Neutrophil (primary cell): Measurements from ENCODE around the gene PRR14L.
"Not testable (repeated sequence)": the region's sequence is repeated elsewhere in the genome, so short reads cannot be mapped to it uniquely, and the experiment has no call there.

Experiments
- H3K27ac ChIP-seq: fragments of 200-600 bp; sonication (generic); 2 replicates; pipeline ENCODE4 v1.5.1; 2016; ENCODE audit warnings: mild to moderate bottlenecking, moderate library complexity
- H3K27me3 ChIP-seq: fragments of 200-600 bp; sonication (generic); 2 replicates; pipeline ENCODE4 v1.6.0; 2016; ENCODE audit warnings: mild to moderate bottlenecking
- H3K36me3 ChIP-seq: fragments of 200-600 bp; sonication (generic); 2 replicates; pipeline ENCODE4 v1.5.1; 2017
- H3K4me1 ChIP-seq, 2 experiments: fragments of 200-600 bp in 1 of 2; sonication (generic) in 1 of 2; 1 replicate in 1 of 2; 2 replicates in 1 of 2; pipeline versions ENCODE4 v1.5.1 to v1.6.1; 2013 to 2016; ENCODE audit warnings: low read depth in 1 of 2, low read length in 1 of 2, mild to moderate bottlenecking in 1 of 2, moderate library complexity in 1 of 2; ENCODE audit not compliant: control insufficient read depth in 1 of 2, insufficient read depth in 1 of 2
- H3K4me3 ChIP-seq, 2 experiments: fragments of 200-600 bp in 1 of 2; sonication (generic) in 1 of 2; 1 replicate in 1 of 2; 2 replicates in 1 of 2; pipeline ENCODE4 v1.5.1; 2013 to 2016; ENCODE audit warnings: low read depth in 1 of 2, low read length in 1 of 2, mild to moderate bottlenecking in 1 of 2, moderate library complexity in 1 of 2
- H3K9me3 ChIP-seq: fragments of 200-600 bp; sonication (generic); 2 replicates; pipeline ENCODE4 v1.5.1; 2016
- TF ChIP-seq, protein P1 (sequence below): fragments of 200-600 bp; sonication (generic); IDR thresholded peaks from 2 replicates; pipeline ENCODE4 v1.5.1; 2016; ENCODE audit warnings: antibody characterized with exemption

The PRR14L gene

DNA sequence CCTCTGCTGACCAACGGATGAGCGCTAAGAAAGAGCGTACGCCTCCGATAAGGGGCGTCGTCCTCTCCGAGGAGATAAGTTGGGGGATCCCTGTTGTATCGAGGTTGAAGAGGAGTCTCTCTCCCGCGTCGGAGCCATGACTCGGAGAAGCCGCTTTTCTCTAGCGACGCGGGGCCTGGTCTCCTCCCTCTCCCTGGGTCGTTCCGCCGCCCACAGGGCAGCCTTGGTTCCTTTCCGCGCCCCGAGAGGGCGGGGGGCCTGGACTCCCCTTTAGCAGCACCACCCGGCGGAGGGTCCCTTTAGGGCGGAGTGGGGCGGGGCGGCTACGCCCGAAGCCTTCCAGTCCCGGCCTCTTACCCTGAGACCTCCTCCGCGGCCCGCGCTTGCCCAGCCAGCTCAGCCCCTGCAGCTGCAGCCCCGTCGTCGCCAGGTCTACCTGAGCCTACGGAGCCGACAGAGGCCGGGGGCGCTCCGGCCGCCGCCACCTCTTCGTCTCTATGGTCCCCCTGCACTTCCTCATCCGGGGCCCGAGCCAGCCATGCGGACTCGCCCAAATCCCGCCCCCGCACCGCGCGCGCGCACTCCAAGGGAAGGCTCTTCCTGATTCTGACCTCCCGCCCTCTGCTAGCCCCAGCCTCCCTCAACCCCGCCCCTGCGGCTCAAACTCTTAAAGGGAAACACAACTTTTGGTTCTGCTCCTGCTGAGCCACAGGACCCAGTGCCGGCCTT, at the start of gene PRR14L:
Gene PRR14L (minus strand): TSS at position 497 of the 729 bp plus-strand sequence. CDS start 11,272 bp downstream, outside the sequence.
- TF ChIP-seq, protein P1, sequence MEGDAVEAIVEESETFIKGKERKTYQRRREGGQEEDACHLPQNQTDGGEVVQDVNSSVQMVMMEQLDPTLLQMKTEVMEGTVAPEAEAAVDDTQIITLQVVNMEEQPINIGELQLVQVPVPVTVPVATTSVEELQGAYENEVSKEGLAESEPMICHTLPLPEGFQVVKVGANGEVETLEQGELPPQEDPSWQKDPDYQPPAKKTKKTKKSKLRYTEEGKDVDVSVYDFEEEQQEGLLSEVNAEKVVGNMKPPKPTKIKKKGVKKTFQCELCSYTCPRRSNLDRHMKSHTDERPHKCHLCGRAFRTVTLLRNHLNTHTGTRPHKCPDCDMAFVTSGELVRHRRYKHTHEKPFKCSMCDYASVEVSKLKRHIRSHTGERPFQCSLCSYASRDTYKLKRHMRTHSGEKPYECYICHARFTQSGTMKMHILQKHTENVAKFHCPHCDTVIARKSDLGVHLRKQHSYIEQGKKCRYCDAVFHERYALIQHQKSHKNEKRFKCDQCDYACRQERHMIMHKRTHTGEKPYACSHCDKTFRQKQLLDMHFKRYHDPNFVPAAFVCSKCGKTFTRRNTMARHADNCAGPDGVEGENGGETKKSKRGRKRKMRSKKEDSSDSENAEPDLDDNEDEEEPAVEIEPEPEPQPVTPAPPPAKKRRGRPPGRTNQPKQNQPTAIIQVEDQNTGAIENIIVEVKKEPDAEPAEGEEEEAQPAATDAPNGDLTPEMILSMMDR: no peak
- Histone ChIP-seq H3K4me1 (peaks cover 53 to 63% of the 10 kb centered on the region in 2 experiments), H3K36me3 (peaks cover 6% of the 10 kb centered on the region), H3K27ac (peak within 1 kb of the TSS; percentile 88), H3K9me3 (no peaks in the 10 kb centered on the region), H3K4me3 (peak within 1 kb of the TSS; percentile 81 to 82), H3K27me3 (no peaks in the 10 kb centered on the region)

GRCh38 chr22:31799358-31799757, 49.4 kb upstream of the PRR14L start:
- not testable (repeated sequence) for H3K27me3 ChIP-seq, H3K4me1 ChIP-seq, H3K4me3 ChIP-seq, H3K27ac ChIP-seq, H3K9me3 ChIP-seq
- peaks cover 85% of the 10 kb centered on the region for H3K36me3 ChIP-seq

- H3K4me3 ChIP-seq: no peak overlapping the region
- H3K36me3 ChIP-seq: peaks cover 52% of the 10 kb centered on the region
- H3K4me1 ChIP-seq: no peaks in the 10 kb centered on the region
- no peak overlapping the region for H3K27ac ChIP-seq
- TF ChIP-seq, protein P1: no peak
- no peaks in the 10 kb centered on the region for H3K9me3 ChIP-seq
- no peaks in the 10 kb centered on the region for H3K27me3 ChIP-seq
Observed at GRCh38 chr22:31790240-31790639, 40.3 kb upstream of the PRR14L start.

DNA sequence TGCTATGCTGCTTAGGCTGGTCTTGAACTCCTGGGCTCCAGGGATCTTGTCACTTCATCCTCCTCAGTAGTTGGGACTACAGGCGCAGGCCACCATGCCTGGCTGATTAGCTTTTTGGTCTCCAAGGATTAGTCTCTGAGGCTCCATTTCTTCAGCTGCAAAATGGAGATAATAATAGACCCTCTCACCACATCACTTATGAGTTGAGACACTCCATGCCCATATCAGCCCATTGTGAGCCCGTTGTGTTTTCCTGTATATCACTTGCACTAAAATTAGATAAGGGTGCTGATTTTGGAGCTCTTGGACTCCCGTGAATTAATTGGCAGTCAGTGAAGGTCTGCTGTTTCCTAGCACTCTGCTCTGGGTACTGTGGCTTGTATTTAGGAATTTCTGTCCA, 39.9 kb upstream of the PRR14L start:
- no peaks in the 10 kb centered on the region for H3K9me3 ChIP-seq
- no peak overlapping the region for H3K4me3 ChIP-seq
- no peak overlapping the region for H3K27ac ChIP-seq
- peaks cover 57% of the 10 kb centered on the region for H3K36me3 ChIP-seq
- H3K4me1 ChIP-seq: no peaks in the 10 kb centered on the region
- TF ChIP-seq, protein P1: no peak
- H3K27me3 ChIP-seq: no peaks in the 10 kb centered on the region

DNA sequence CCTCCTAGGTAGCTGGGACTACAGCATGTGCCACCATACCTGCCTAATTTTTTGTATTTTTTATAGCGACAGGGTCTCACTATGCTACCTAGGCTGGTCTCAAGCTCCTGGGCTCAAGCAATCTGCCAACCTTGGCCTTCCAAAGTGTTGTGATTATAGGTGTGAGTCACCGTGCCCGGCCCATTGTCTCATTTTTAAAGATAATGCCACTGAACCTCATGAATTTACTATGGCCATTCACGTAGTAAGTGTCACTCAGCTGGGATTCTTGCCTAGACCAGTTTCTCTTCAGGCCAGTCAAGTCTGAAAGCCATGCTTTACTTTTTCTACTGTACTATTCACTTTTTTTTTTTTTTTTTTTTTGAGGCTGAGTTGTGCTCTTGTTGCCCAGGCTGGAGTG, 26.3 kb upstream of the PRR14L start:
- Histone ChIP-seq H3K9me3 (no peaks in the 10 kb centered on the region), H3K27me3 (no peaks in the 10 kb centered on the region), H3K27ac (no peak overlapping the region), H3K4me1 (no peaks in the 10 kb centered on the region), H3K4me3 (no peak overlapping the region), H3K36me3 (peaks cover 82% of the 10 kb centered on the region)
- TF ChIP-seq, protein P1: no peak

DNA sequence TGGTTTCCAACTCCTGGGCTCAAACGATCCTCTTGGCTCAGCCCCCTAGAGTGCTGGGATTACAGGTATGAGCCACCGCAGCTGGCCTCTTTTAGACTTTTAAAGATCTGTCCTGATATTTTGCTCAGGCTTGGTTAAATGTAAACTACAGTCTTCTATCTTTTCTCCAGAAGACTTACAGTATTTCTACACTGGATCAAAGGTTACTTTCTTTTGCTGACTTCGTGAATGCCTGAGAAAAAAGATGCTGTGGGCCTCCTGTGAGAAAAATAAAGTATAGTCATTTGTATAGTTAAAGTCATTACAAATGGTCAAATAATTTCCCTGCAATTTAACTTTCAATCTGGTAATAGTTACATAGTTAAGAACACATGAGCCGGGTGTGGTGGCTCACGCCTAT, 23.5 kb upstream of the PRR14L start:
- Histone ChIP-seq H3K36me3 (peaks cover 76% of the 10 kb centered on the region), H3K4me1 (no peaks in the 10 kb centered on the region), H3K27me3 (no peaks in the 10 kb centered on the region), H3K4me3 (no peak overlapping the region), H3K27ac (no peak overlapping the region), H3K9me3 (no peaks in the 10 kb centered on the region)
- TF ChIP-seq, protein P1: no peak
